Osteoblast (primary cell): ENCODE results near the gene MAT2B. TPM values are rescaled to one million over a fixed set of nuclear protein-coding genes. Genes with fewer than 3 reads are reported as not detected.

ENCODE experiments used
- DNase-seq: peaks from one replicate; pipeline ENCODE4 v3.0.0; 2011; ENCODE audit warnings: low spot score, mixed read lengths; ENCODE audit not compliant: insufficient read length; ENCODE audit errors: missing footprints
- H2AFZ ChIP-seq: 2 replicates; pipeline ENCODE4 v1.6.0; 2011; ENCODE audit warnings: mild to moderate bottlenecking, low read length
- H3K27ac ChIP-seq: 2 replicates; pipeline ENCODE4 v1.5.1; 2011; ENCODE audit warnings: mild to moderate bottlenecking, low read depth, low read length, moderate library complexity
- H3K27me3 ChIP-seq: 2 replicates; pipeline ENCODE4 v1.6.0; 2012; ENCODE audit warnings: mild to moderate bottlenecking, control low read depth, inconsistent platforms, low read length, moderate library complexity; ENCODE audit not compliant: insufficient read depth
- H3K36me3 ChIP-seq: 2 replicates; pipeline ENCODE4 v1.5.1; 2011; ENCODE audit warnings: mild to moderate bottlenecking, low read length, control low read depth, moderate library complexity; ENCODE audit not compliant: insufficient read depth
- H3K4me1 ChIP-seq: 2 replicates; pipeline ENCODE4 v1.5.1; 2011; ENCODE audit warnings: mild to moderate bottlenecking, low read length, control low read depth, moderate library complexity; ENCODE audit not compliant: insufficient read depth
- H3K4me2 ChIP-seq: 2 replicates; pipeline ENCODE4 v1.6.0; 2011; ENCODE audit warnings: mild to moderate bottlenecking, low read length; ENCODE audit not compliant: insufficient read depth
- H3K4me3 ChIP-seq: fragments of 200-600 bp; sonication (generic); 3 replicates; pipeline ENCODE4 v1.5.1; 2012; ENCODE audit warnings: mild to moderate bottlenecking, low read length, inconsistent platforms; ENCODE audit not compliant: insufficient read depth
- H3K79me2 ChIP-seq: 2 replicates; pipeline ENCODE4 v1.6.0; 2012; ENCODE audit warnings: mild to moderate bottlenecking, low read length, control low read depth, inconsistent platforms; ENCODE audit not compliant: insufficient read depth
- H3K9me3 ChIP-seq: 2 replicates; pipeline ENCODE4 v1.5.1; 2011; ENCODE audit warnings: low read depth, low read length, control low read depth
- H4K20me1 ChIP-seq: 2 replicates; pipeline ENCODE4 v1.6.0; 2012; ENCODE audit warnings: mild to moderate bottlenecking, low read length, control low read depth; ENCODE audit not compliant: insufficient read depth
- CTCF ChIP-seq: IDR thresholded peaks from 2 replicates; pipeline ENCODE4 v1.5.1; 2011; ENCODE audit warnings: mild to moderate bottlenecking, low read depth, low read length, moderate library complexity; ENCODE audit errors: extremely low read depth
- total RNA-seq: library from RNA; depleted of rRNA; stranded (reverse); fragments of >200 nt; gene quantifications from 2 replicates; pipeline ENCODE4 v1.2.3, GENCODE V29; 2012

MAT2B gene
- total RNA-seq, 1 donor, result 46.7 TPM

- DNase-seq, result no peak
- peaks cover 5% of the 10 kb centered on the region for H3K27me3 ChIP-seq
- H3K4me3 ChIP-seq, result no peak overlapping the region
- H3K27ac ChIP-seq, result no peak overlapping the region
- TF ChIP-seq CTCF, result no peak
- H3K36me3 ChIP-seq, result no peaks in the 10 kb centered on the region
- no peaks in the 10 kb centered on the region for H4K20me1 ChIP-seq
- no peak overlapping the region for H3K4me2 ChIP-seq
- H3K4me1 ChIP-seq, result no peaks in the 10 kb centered on the region
- no peaks in the 10 kb centered on the region for H3K9me3 ChIP-seq
- no peaks in the 10 kb centered on the region for H3K79me2 ChIP-seq
- H2AFZ ChIP-seq, result no peak overlapping the region
Observed at GRCh38 chr5:163548649-163549048, 43.2 kb downstream of the MAT2B start.

- Histone ChIP-seq H4K20me1 (no peaks in the 10 kb centered on the region), H3K27ac (no peak overlapping the region), H3K4me3 (no peak overlapping the region), H2AFZ (no peak overlapping the region), H3K4me1 (no peaks in the 10 kb centered on the region), H3K4me2 (no peak overlapping the region), H3K9me3 (no peaks in the 10 kb centered on the region), H3K36me3 (no peaks in the 10 kb centered on the region), H3K27me3 (no peaks in the 10 kb centered on the region), H3K79me2 (no peaks in the 10 kb centered on the region)
- no peak for TF ChIP-seq CTCF
- no peak for DNase-seq
Observed at GRCh38 chr5:163551156-163551555, 45.7 kb downstream of the MAT2B start.

GRCh38 chr5:163552536-163552935 lies 47.1 kb downstream of the MAT2B start:
- Histone ChIP-seq H3K4me2 (no peak overlapping the region), H3K9me3 (no peaks in the 10 kb centered on the region), H2AFZ (no peak overlapping the region), H3K27me3 (no peaks in the 10 kb centered on the region), H3K4me3 (no peak overlapping the region), H4K20me1 (no peaks in the 10 kb centered on the region), H3K27ac (no peak overlapping the region), H3K36me3 (no peaks in the 10 kb centered on the region), H3K4me1 (no peaks in the 10 kb centered on the region), H3K79me2 (no peaks in the 10 kb centered on the region)
- TF ChIP-seq CTCF, result no peak
- no peak for DNase-seq

- Histone ChIP-seq H3K4me2 (no peak overlapping the region), H3K27ac (no peak overlapping the region), H3K27me3 (peaks cover 5% of the 10 kb centered on the region), H2AFZ (no peak overlapping the region), H3K36me3 (no peaks in the 10 kb centered on the region), H3K9me3 (no peaks in the 10 kb centered on the region), H3K4me3 (no peak overlapping the region), H3K4me1 (peaks cover 8% of the 10 kb centered on the region), H4K20me1 (no peaks in the 10 kb centered on the region), H3K79me2 (no peaks in the 10 kb centered on the region)
- TF ChIP-seq CTCF, result no peak
- no peak for DNase-seq
Observed at GRCh38 chr5:163561339-163561738, 55.9 kb downstream of the MAT2B start.
